Measurements from ENCODE around the gene BCL11B. TPM values are rescaled to one million over a fixed set of nuclear protein-coding genes. Genes with fewer than 3 reads are reported as not detected.

The BCL11B gene
- total RNA-seq, 4 donors from 2014 or later = 0.68 to 1.5 (median 0.85) TPM

DNA sequence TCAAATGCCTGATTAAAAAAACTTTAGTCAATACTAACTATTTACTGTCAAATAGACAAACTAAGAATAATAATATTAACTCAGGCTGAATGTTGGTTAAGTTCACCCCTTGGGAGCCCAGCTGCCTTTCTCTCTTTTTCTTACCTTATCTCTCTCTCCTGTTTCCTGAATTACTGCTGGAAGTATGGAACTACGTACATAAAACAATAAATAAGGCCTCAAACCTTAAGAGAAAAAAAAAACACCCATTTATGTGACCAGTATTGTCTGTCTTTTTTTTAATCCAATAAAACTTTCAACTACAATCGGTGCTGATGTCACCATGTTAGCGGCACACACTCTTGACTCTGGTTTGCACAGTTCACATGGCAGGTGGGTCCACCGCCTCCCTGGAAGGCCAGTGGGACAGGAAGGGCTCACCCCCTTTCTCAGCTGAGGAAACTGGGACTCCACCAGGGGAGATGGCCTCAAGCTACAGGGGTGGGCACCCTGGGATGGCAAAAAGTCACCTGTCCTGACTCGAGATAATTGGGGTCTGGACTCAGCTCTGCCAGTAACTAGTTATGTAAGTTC is 21.3 kb downstream of the BCL11B start:
- TF ChIP-seq, protein P1, sequence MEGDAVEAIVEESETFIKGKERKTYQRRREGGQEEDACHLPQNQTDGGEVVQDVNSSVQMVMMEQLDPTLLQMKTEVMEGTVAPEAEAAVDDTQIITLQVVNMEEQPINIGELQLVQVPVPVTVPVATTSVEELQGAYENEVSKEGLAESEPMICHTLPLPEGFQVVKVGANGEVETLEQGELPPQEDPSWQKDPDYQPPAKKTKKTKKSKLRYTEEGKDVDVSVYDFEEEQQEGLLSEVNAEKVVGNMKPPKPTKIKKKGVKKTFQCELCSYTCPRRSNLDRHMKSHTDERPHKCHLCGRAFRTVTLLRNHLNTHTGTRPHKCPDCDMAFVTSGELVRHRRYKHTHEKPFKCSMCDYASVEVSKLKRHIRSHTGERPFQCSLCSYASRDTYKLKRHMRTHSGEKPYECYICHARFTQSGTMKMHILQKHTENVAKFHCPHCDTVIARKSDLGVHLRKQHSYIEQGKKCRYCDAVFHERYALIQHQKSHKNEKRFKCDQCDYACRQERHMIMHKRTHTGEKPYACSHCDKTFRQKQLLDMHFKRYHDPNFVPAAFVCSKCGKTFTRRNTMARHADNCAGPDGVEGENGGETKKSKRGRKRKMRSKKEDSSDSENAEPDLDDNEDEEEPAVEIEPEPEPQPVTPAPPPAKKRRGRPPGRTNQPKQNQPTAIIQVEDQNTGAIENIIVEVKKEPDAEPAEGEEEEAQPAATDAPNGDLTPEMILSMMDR (IDR thresholded peaks at IDR 0.05; ENCODE audit: low read depth) = no peak

DNA sequence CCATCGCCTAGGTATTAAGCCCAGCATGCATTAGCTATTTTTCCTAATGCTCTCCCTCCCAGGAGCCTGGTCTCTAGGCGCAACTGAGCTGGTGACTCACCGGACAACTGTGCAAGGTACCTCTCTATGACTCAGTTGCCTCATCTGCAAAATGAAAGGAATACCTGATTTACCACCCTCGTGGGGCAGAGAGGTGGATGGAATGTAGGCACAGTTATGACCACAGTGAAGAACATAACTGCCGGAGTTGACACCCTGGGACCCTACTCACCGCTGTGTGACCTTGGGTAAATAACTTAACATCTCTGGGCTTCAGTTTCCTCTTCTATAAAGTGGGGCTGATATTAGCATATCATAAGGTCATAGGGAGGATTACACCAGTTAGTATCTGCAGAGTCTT is 22.6 kb downstream of the BCL11B start:
- TF ChIP-seq, protein P1 (IDR thresholded peaks at IDR 0.05; ENCODE audit: low read depth) = no peak

DNA sequence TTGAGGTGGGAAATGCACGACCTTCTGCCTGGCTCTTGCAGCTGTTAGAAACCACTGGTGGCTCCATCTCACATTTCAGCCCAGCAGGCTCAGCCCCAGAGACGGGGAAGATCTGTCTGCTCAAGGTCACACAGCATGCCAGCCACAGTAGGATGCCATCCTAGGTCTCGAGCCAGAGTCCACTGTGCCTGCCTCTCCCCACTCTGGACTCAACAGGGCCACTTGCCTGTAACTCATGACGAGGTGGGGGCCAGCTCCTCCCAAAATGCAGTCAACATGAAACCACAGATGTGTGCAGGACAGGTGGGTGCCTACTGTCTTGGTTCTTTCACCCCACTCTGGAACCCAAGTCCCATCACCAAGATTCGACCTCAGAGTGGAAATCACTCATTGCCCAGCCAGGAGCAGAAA is 23.2 kb downstream of the BCL11B start:
- TF ChIP-seq, protein P1 (IDR thresholded peaks at IDR 0.05; ENCODE audit: low read depth) = no peak

- TF ChIP-seq, protein P1 (IDR thresholded peaks at IDR 0.05; ENCODE audit: low read depth) = no peak
These were observed 24.2 kb downstream of the BCL11B start for GRCh38 chr14:99247772-99248171.

DNA sequence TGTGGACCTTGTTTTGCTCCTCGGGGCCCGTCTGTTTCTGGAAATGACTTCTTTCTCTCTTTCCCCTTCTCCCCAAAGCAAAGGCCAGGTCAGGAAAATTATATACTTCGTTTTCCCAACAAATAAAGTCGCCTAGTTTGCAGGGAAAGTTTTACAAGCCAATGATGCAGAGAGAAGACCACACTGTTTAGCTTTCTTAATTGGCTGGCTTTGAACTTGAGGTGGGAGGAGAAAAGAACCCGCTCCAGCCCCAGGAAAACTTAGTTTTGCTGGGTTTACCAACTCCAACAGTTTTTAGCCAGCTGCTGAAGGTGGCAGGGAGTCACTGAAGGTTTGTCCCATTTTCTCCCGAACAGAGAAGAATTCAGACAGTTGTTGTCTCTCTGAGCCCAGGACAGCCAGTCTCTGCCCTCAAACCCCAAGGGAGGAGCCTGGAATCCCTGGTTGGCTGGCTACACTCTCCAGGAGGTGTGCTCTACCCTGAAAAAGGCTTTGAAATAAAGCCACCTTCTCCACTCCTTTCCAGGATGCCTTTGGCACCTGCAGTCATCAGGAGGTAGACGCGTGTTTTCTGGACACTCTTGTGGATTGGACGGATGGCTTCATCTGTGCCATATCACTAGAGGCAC is 24.8 kb downstream of the BCL11B start:
- TF ChIP-seq, protein P1 (IDR thresholded peaks at IDR 0.05; ENCODE audit: low read depth) = no peak

DNA sequence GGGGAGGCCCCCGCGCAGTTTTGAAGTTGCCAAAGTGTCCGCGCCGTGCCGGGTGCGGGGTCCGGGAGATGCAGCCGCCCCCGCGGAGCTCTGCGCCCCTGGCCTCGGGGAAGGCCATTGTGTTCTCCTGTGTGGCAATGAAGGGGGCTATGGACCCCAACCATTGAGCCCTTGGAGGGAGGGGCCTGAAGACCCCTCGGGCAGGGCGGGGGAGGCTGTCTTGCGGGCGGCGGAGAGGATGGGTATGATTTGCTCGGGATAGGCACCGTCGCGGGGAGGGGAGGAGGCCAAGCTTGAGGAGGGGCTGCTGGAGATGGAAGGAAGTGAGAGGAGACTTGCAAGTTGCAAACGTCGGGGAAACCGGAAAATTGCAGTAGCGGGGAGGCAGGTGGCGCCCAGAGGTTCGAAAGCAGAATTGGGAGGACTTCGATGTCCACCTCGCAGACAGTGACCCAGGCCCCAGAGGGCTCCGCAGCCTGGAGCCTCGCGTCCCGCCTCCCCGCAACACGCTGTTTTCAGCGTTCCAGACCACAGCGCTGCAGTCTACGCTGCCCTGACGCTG is 25.4 kb downstream of the BCL11B start:
- TF ChIP-seq, protein P1 (IDR thresholded peaks at IDR 0.05; ENCODE audit: low read depth) = no peak

All from subcutaneous adipose tissue (tissue), 4 donors.